Bone marrow (tissue), 2 donors: ENCODE results near the gene CBX1.

Experiments used
- DNase-seq, 2 donors: peaks; one replicate each; lab custom pipeline; 2025; lab: John Stamatoyannopoulos, UW

The CBX1 gene

GRCh38 chr17:48025904-48026501 is 75.3 kb downstream of the CBX1 start:
- no peak for DNase-seq

- DNase-seq: peak; percentile 92 to 93
Observed at GRCh38 chr17:48025040-48025903, 76.0 kb downstream of the CBX1 start.

- peak in 1 of 2 donors; percentile 50 for DNase-seq
Observed at GRCh38 chr17:48024149-48025039, 76.9 kb downstream of the CBX1 start.

GRCh38 chr17:48023400-48024148 is 77.7 kb downstream of the CBX1 start:
- peak in 1 of 2 donors; percentile 57 for DNase-seq

- no peak for DNase-seq
Observed at GRCh38 chr17:48022901-48023300, 78.4 kb downstream of the CBX1 start.

GRCh38 chr17:48021934-48022333 is 79.3 kb downstream of the CBX1 start:
- no peak for DNase-seq
